IMR-90 (cell line): ENCODE results near the gene AGXT. TPM values are rescaled to one million over a fixed set of nuclear protein-coding genes. Genes with fewer than 3 reads are reported as not detected.

ENCODE experiments used
- ATAC-seq: fragments of 200-7000 bp; cut with Tn5 transposase; 2 replicates; pipeline ENCODE4 v1.9.1; 2020; ENCODE audit warnings: low read depth, mild to moderate bottlenecking, moderate library complexity
- BruUV-seq: library from RNA; stranded (reverse); fragments of 400-500 nt; replicated peaks from 2 replicates; lab custom pipeline; 2021; lab: Mats Ljungman, UMichigan
- CTCF ChIA-PET: fragments of 300-600 bp; formaldehyde crosslinking; extraction: SDS; loops from one replicate; lab custom pipeline; 2021; ENCODE audit warnings: antibody characterized with exemption; lab: Yijun Ruan, JAX
- POLR2A ChIA-PET: fragments of 300-600 bp; sonication (Branson Sonifier 250); formaldehyde crosslinking; loops from one replicate; lab custom pipeline; 2022; ENCODE audit warnings: antibody characterized with exemption; ENCODE audit not compliant: unreplicated experiment; lab: Charles Lee
- DNase-seq: peaks from one replicate; pipeline ENCODE4 v3.0.0; 2013
- H2AFZ ChIP-seq: replicated peaks from 2 replicates; pipeline ENCODE3; 2013; ENCODE audit warnings: low read length, mild to moderate bottlenecking; ENCODE audit not compliant: poor library complexity
- H2AK5ac ChIP-seq: 2 replicates; pipeline ENCODE4 v1.6.1; 2013; ENCODE audit warnings: low read depth, low read length, inconsistent platforms
- H2AK9ac ChIP-seq: replicated peaks from 2 replicates; pipeline ENCODE3; 2013; ENCODE audit warnings: mild to moderate bottlenecking, low read depth, low read length, moderate library complexity; ENCODE audit not compliant: poor library complexity
- H2BK120ac ChIP-seq: 2 replicates; pipeline ENCODE4 v1.6.1; 2013; ENCODE audit warnings: low read depth, low read length, inconsistent platforms
- H2BK15ac ChIP-seq: 3 replicates; pipeline ENCODE4 v1.6.1; 2013; ENCODE audit warnings: low read depth, low read length, inconsistent platforms
- H2BK20ac ChIP-seq: 2 replicates; pipeline ENCODE4 v1.6.1; 2013; ENCODE audit warnings: low read depth, mild to moderate bottlenecking, inconsistent platforms, low read length, moderate library complexity
- H2BK5ac ChIP-seq: 2 replicates; pipeline ENCODE4 v1.6.1; 2013; ENCODE audit warnings: mild to moderate bottlenecking, low read depth, low read length, inconsistent platforms; ENCODE audit not compliant: poor library complexity, severe bottlenecking
- H3K14ac ChIP-seq: replicated peaks from 2 replicates; pipeline ENCODE4 v1.6.1; 2013; ENCODE audit warnings: low read depth, low read length, inconsistent platforms
- H3K18ac ChIP-seq: 2 replicates; pipeline ENCODE4 v1.6.1; 2013; ENCODE audit warnings: low read depth, low read length, control low read depth
- H3K23ac ChIP-seq: 2 replicates; pipeline ENCODE4 v1.6.1; 2013; ENCODE audit warnings: low read depth, low read length, inconsistent platforms
- H3K27ac ChIP-seq: 2 replicates; pipeline ENCODE4 v1.5.1; 2013; ENCODE audit warnings: mild to moderate bottlenecking, control low read depth, low read length; ENCODE audit not compliant: insufficient read depth
- H3K27me3 ChIP-seq: 2 replicates; pipeline ENCODE4 v1.6.1; 2013; ENCODE audit warnings: low read length; ENCODE audit not compliant: control insufficient read depth, insufficient read depth
- H3K36me3 ChIP-seq: 2 replicates; pipeline ENCODE4 v1.6.1; 2013; ENCODE audit warnings: low read length, mixed read lengths; ENCODE audit not compliant: control insufficient read depth, insufficient read depth
- H3K4ac ChIP-seq: 2 replicates; pipeline ENCODE4 v1.6.1; 2013; ENCODE audit warnings: low read depth, low read length, inconsistent platforms
- H3K4me1 ChIP-seq: 2 replicates; pipeline ENCODE4 v1.6.1; 2013; ENCODE audit warnings: low read length, mixed read lengths; ENCODE audit not compliant: control insufficient read depth, insufficient read depth
- H3K4me2 ChIP-seq: 2 replicates; pipeline ENCODE4 v1.6.1; 2013; ENCODE audit warnings: low read depth, mild to moderate bottlenecking, control low read depth, low read length, moderate library complexity
- H3K4me3 ChIP-seq: 2 replicates; pipeline ENCODE4 v1.5.1; 2013; ENCODE audit warnings: low read depth, mild to moderate bottlenecking, control low read depth, low read length, moderate library complexity; ENCODE audit not compliant: insufficient read depth
- H3K56ac ChIP-seq: 2 replicates; pipeline ENCODE4 v1.6.1; 2013; ENCODE audit warnings: low read length, inconsistent platforms; ENCODE audit not compliant: insufficient read depth; ENCODE audit errors: extremely low read depth
- H3K79me1 ChIP-seq, 2 experiments: 2 replicates each; pipeline ENCODE4 v1.6.1; 2013; ENCODE audit warnings: low read length in 2 of 2, inconsistent platforms in 1 of 2, low read depth in 1 of 2
- H3K9ac ChIP-seq: 2 replicates; pipeline ENCODE4 v1.6.1; 2013; ENCODE audit warnings: low read depth, low read length, control low read depth
- H3K9me1 ChIP-seq: 2 replicates; pipeline ENCODE4 v1.6.1; 2013; ENCODE audit warnings: low read length, inconsistent platforms; ENCODE audit not compliant: insufficient read depth
- H3K9me3 ChIP-seq: 2 replicates; pipeline ENCODE4 v1.6.1; 2013; ENCODE audit warnings: low read length; ENCODE audit not compliant: control insufficient read depth, insufficient read depth
- H4K20me1 ChIP-seq: 2 replicates; pipeline ENCODE4 v1.6.1; 2013; ENCODE audit warnings: low read length, inconsistent platforms; ENCODE audit not compliant: insufficient read depth
- H4K5ac ChIP-seq: 2 replicates; pipeline ENCODE4 v1.6.1; 2013; ENCODE audit warnings: mild to moderate bottlenecking, low read depth, low read length, control low read depth
- H4K8ac ChIP-seq, 2 experiments: 2 replicates each; pipeline ENCODE4 v1.6.1; 2013; ENCODE audit warnings: low read depth in 2 of 2, low read length in 2 of 2, control low read depth in 1 of 2, inconsistent platforms in 1 of 2
- H4K91ac ChIP-seq: 2 replicates; pipeline ENCODE4 v1.6.1; 2013; ENCODE audit warnings: low read depth, low read length, inconsistent platforms; ENCODE audit not compliant: insufficient read depth
- MAFK ChIP-seq: IDR thresholded peaks from 2 replicates; pipeline ENCODE4 v1.6.1; 2012; ENCODE audit warnings: low read depth, low read length, improper control_type of control experiment
- RAD21 ChIP-seq: IDR thresholded peaks from 2 replicates; pipeline ENCODE4 v1.6.1; 2012; ENCODE audit warnings: low read length, improper control_type of control experiment
- WGBS, 2 experiments: methylation state at CpG; one replicate each; pipeline versions ENCODE4 v1.1.5 to v1.1.7; 2013; ENCODE audit warnings: missing lambda C conversion rate in 2 of 2; ENCODE audit not compliant: insufficient read length in 1 of 2; ENCODE audit errors: extremely low coverage in 2 of 2; 5-methylcytosine and 5-hydroxymethylcytosine counted together
- dilution Hi-C: fragments of 300-500 bp; cut with HindIII; formaldehyde crosslinking; loops from one replicate; pipeline ENCODE4 v1.14.3; 2018; ENCODE audit warnings: low sequenced_read_pairs; ENCODE audit not compliant: unreplicated experiment
- in situ Hi-C: fragments of 300-500 bp; cut with MboI; formaldehyde crosslinking; loops from 3 replicates; pipeline ENCODE4 v1.14.3; 2019; ENCODE audit warnings: low sequenced_read_pairs, inconsistent platforms, mixed read lengths
- intact Hi-C: fragments of 100-400 bp; cut with micrococcal nuclease; formaldehyde crosslinking; loops from 2 replicates; pipeline ENCODE4 v1.10.0; 2022
- polyA plus RNA-seq, 3 experiments: library from polyadenylated mRNA; depleted of rRNA; stranded (reverse); fragments of >200 nt; gene quantifications; 2 replicates each; pipeline ENCODE4 v1.2.3, GENCODE V29; 2012; ENCODE audit warnings: low replicate concordance in 1 of 3
- total RNA-seq: library from RNA; depleted of rRNA; stranded (reverse); fragments of >200 nt; gene quantifications from 2 replicates; pipeline ENCODE4 v1.2.3, GENCODE V29; 2012

Gene AGXT
- total and polyA plus RNA-seq, 2 of the 4 experiments (the other 2 are of a cell fraction): not detected

- BruUV-seq: no TSS peak
- Histone ChIP-seq H3K18ac (no peak overlapping the region), H2BK15ac (no peak overlapping the region), H2BK20ac (no peak overlapping the region), H3K9me1 (no peaks in the 10 kb centered on the region), H3K14ac (no peak overlapping the region), H2AFZ (no peak overlapping the region), H4K5ac (no peak overlapping the region), H3K4ac (no peak overlapping the region), H2BK5ac (no peak overlapping the region), H3K56ac (no peak overlapping the region), H3K27me3 (peaks cover 9% of the 10 kb centered on the region; the same call in 1 of the 2 replicates), H3K36me3 (no peaks in the 10 kb centered on the region), H3K23ac (no peak overlapping the region; the same call in 1 of the 2 replicates), H2AK5ac (no peak overlapping the region), H3K4me1 (no peaks in the 10 kb centered on the region), H3K4me2 (no peak overlapping the region), H2BK120ac (no peak overlapping the region), H2AK9ac (no peak overlapping the region), H3K9me3 (no peaks in the 10 kb centered on the region), H4K91ac (no peak overlapping the region), H3K4me3 (no peak overlapping the region), H3K27ac (no peak overlapping the region), H3K79me1 (no peaks in the 10 kb centered on the region), H4K20me1 (no peaks in the 10 kb centered on the region), H3K9ac (no peak overlapping the region), H4K8ac (no peak overlapping the region)
- ChIA-PET CTCF (no interaction called here), POLR2A (no interaction called here)
- intact Hi-C loops (no loop called here), in situ Hi-C loops (no loop called here), dilution Hi-C loops (no loop called here)
- ATAC-seq: no peak
- no peak for TF ChIP-seq RAD21
- no peak for TF ChIP-seq MAFK
- DNase-seq: no peak
- WGBS, 2 experiments: 90% methylated on average over 2 of the region's 14 CpGs; no CpG with 5 or more reads in 1 of the 2 experiments
Measured at GRCh38 chr2:240901986-240902614, 33.5 kb downstream of the AGXT start.
